ENCODE measurements around the gene ZNF358.

Gene ZNF358

GRCh38 chr19:7559102-7559501, 43.2 kb downstream of the ZNF358 start:
- no peak for DNase-seq (ENCODE audit: low read depth in 2 of 2)

GRCh38 chr19:7560255-7560654, 44.4 kb downstream of the ZNF358 start:
- DNase-seq (ENCODE audit: low read depth in 2 of 2), result no peak

GRCh38 chr19:7561325-7561724, 45.4 kb downstream of the ZNF358 start:
- no peak for DNase-seq (ENCODE audit: low read depth in 2 of 2)

- DNase-seq (ENCODE audit: low read depth in 2 of 2), result no peak
These were observed 46.9 kb downstream of the ZNF358 start for GRCh38 chr19:7562646-7563393.

DNA sequence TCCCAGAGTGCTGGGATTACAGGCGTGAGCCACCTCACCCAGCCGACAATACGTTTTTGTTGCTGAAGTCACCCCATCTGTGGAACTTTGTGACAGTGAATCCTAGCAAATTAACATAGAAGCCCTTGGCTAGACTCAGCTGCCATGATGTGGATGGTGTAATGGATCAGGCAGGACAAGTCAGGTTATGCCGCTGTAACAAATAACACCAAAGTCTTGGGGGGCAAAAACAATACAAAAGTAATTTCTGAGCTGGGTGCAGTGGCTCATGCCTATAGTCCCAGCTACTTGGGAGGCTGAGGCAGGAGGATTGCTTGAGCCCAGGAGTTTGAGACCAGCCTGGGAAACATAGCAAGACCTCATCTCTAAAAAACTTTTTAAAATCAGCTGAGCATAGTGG, 49.0 kb downstream of the ZNF358 start:
- no peak for DNase-seq (ENCODE audit: low read depth in 2 of 2)

- no peak for DNase-seq (ENCODE audit: low read depth in 2 of 2)
These were observed 49.4 kb downstream of the ZNF358 start for GRCh38 chr19:7565332-7565731.

Measured in stimulated activated CD8-positive, alpha-beta memory T cell treated with anti-CD3 and anti-CD28 coated beads, Interleukin-15, amount 100 ng/mL, for 4 hours (primary cell).